ENCODE measurements around the gene CELA3B.
"Not testable (repeated sequence)": the region's sequence is repeated elsewhere in the genome, so short reads cannot be mapped to it uniquely, and the experiment has no call there.

The CELA3B gene

GRCh38 chr1:21946836-21947587, 29.8 kb upstream of the CELA3B start:
- DNase-seq = no peak

GRCh38 chr1:21950734-21951133, 26.1 kb upstream of the CELA3B start:
- no peak for DNase-seq

DNA sequence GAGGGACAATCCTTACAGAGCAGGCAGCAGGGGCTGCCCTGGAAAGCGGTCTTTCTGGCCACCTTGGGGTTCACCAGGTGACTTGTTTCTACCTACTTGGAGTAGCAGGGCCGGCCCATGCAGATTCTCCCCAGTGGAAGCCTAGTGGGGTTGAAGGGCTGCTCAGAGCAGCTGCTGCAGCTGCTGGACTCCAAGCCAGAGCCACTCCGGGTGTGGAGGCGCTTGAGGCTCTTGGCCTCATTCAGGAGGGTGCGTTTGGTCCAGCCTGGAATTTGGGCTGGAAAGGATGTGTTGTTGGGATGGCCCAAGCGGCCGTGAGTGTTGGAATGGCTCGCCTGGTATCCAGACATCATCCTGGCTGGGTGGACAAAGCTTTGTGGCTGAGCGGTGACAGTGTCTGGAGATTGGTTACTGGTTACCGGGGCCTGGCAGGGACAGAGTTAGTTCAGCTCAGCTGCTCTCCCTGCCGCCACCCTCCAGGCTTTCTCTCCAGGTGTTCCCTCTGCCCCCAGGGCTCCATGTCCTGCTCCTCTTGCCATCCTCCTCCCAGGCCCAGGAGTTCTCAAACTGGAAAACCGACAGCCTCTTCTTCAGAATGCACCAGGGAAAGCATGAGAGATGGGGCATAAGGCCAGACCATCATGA, 25.5 kb upstream of the CELA3B start:
- no peak for DNase-seq

- no peak for DNase-seq
Observed at GRCh38 chr1:21952786-21953520, 23.9 kb upstream of the CELA3B start.

DNA sequence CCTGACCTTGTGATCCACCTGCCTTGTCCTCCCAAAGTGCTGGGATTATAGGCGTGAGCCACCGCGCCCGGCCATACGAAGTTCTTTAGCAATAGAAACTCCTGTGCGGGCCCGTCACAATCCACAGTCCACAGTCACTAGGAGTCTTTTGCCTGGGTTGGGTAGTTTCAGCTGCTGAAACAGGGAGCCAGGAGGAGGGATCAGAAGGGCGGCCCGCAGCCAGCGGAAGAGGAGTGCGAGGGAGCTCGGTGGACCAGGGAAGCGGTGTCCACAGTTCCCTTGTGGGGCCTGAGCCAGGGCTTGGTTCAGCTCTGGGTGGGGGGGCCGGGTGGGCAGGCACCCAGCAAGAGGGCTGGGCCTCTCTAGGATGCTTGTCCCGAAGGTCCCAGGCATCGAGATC, 21.8 kb upstream of the CELA3B start:
- DNase-seq = no peak

GRCh38 chr1:21955501-21956281, 21.1 kb upstream of the CELA3B start:
- DNase-seq = no peak

- peak; percentile 33 for DNase-seq
Observed at GRCh38 chr1:21956720-21957552, 19.9 kb upstream of the CELA3B start.

DNA sequence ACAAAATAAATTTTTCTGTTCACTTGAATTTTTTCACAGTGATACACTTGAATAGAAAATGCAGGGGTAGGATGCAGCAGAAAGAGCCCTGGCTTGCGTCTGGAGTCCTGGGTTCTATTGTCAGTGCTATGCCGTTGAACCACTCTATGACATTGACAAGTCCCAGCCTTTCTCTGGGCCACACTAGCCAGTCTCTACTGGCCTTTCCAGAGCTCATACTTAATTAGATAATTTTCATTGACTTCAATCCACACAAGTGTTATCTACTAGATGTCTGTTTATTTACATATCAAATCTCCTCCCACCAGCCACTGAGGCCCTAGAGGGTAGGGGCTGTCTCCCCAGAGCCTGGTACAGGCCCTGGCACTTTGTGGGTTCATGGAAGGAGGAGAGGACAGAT, 15.5 kb upstream of the CELA3B start:
- no peak for DNase-seq

- no peak for DNase-seq
Observed at GRCh38 chr1:21961799-21962198, 15.0 kb upstream of the CELA3B start.

DNA sequence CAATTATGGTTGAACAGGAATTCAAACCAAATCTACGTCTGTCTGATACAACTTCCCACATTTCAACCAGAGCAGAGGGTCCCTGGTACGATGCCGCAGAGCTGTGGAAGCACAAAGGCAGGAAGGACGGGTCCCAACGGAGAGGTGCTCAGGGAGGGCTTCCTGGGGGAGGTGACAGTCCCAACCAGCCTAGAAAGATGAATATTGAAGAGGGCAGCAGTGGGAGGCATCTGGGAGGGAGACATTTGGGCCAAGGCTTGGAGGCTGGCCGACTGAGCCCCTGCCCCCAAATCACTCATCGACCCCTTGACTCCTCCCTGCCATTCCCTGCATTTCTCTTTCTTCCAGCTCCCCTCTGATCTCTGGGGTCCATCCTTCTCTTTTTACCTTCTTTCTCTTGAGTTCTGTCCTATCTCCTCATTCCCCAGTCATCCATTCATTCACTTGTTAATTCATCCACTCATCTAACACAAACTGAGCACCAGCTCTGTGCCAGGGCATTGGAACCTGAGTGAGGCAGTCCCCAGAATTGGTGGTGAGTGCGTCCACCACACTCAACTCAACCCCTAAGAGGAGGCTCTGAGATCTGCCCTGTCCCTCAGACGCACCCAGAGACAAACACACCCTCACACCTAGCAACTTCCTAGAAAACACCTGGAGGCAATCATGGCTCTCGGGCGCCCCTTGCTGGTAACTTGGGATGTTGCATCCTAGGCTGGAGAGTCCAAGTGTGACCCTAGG, 13.2 kb upstream of the CELA3B start:
- no peak for DNase-seq

DNA sequence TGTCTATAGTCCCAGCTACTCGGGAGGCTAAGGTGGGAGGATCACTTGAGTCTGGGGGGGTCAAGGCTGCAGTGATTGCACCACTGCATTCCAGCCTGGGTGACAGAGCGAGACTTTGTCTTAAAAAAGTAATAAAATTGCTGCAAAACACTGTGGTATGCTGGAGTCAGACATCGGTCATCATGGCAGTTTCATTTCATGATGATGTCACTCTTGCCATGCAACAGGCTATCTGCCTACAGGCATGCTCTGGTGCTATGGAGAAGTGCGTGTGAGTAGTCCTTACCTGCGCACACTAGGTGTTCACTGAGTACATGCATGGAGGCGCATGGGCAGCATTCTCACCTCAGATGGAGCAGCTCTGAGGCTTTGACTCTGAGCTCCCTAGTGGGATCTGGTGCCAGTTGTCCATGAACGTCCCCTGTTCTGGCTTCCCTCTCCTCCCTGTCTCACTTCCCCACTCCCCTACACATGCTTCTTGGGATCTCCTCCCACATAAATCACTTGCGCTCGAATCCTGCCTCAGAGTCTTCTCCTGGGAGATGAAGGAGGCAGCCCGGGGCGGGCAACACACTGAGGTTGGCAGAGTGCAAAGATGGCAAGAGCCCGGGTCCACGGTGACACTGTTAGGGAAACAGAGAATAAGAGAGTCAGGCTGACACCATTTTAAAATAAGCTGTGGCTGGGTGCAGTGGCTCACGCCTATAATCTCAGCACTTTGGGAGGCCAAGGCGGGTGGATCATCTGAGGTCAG, 10.4 kb upstream of the CELA3B start:
- no peak for DNase-seq

DNA sequence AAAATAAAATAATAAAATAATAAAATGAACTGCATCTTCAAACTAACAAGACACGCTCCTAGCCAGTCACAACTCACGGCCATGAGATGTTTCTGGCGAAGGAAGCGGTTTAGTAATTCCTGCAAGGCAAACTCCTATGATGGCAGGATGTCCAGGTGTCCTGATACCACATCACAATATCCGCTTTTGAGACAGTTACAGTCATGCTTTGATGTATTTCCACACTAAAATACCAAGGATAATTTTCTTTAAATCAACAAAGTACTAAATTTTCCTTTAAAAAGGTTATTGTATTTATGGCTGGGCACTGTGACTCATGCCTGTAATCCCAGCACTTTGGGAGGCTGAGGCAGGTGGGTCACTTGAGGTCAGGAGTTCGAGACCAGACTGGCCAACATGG, 9.6 kb upstream of the CELA3B start:
- DNase-seq = not testable (repeated sequence)

GRCh38 chr1:21969066-21969465, 7.8 kb upstream of the CELA3B start:
- DNase-seq = not testable (repeated sequence)

DNA sequence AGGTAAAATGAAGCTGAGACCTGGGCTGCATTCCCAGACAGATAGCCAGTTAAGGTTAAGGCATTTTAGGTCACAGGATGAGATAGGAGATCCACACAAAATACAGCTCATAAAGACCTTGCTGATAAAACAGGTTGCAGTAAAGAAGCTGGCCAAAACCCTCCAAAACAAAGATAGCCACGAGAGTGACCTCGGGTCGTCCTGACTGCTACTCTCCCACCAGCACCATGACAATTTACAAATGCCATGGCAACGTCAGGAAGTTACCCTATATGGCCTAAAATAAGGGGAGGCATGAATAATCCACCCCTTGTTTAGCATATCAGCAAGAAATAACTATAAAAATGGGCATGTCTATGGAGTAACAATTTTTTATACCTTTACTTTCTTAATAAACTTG, 6.3 kb upstream of the CELA3B start:
- DNase-seq = not testable (repeated sequence)

- DNase-seq = not testable (repeated sequence)
Observed at GRCh38 chr1:21972973-21973441, 3.8 kb upstream of the CELA3B start.

DNA sequence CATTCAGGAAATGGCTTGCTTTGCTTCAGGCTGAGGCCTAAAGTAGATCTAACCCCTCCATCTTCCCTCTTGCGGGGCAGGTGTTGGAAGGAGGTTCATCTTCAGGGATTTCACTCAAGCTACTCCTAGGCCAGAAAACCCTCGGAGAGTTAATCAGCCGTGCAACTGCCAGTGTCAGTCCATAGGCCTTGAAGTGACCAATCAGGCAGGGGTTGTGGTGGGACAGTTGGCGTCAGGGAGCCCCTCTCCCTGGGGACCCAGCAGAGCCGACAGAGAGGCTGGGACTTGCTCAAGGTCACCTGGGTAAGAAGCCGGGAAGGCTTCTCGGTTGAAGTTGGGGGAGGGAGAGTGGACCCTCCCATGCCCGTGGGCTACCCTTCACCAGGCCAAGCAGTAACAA, 2.9 kb upstream of the CELA3B start:
- not testable (repeated sequence) for DNase-seq

- DNase-seq = peak; percentile 69
Observed at GRCh38 chr1:21974699-21975098, 2.1 kb upstream of the CELA3B start.

DNA sequence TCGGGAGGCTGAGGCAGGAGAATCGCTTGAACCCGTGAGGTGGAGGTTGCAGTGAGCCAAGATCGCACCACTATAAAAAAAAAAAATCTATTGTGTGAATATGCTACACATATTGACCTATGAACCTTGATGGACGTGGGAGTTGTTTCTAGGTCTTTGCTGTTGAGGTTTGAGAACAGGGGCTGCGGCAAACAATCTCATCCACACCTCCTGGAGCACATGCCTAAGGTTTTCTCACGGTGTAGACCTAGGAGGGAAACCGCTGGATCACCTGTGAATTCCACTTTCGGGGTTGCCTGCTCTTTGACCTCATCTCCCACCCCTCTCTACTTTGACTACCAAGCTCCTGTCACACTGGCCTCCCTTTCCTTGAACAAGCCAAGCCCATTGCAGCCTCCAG, 1.5 kb upstream of the CELA3B start:
- DNase-seq = not testable (repeated sequence)

DNA sequence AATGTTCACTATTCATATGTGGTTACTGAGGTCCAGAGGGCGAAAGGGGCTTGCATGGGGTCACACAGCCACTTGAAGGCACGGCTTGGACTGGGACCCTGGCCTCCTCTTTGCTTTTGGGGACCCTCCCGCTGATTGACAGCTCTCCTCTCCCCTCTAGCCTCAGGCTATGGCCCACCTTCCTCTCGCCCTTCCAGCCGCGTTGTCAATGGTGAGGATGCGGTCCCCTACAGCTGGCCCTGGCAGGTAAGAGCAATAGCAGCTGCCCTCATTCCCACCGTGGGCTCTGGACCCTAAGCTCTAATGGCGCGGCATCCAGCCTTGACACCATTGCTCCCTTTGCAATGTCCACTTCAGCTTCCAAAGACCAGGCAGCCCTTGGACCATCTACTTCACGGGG, 1.4 kb downstream of the CELA3B start:
- not testable (repeated sequence) for DNase-seq

GRCh38 chr1:21980515-21981220, 3.8 kb downstream of the CELA3B start:
- DNase-seq = not testable (repeated sequence)
